Epithelial cell of prostate (primary cell): ENCODE data around the gene ZNF787.
"Not testable (repeated sequence)": the region's sequence is repeated elsewhere in the genome, so short reads cannot be mapped to it uniquely, and the experiment has no call there.

Experiments used
- DNase-seq: peaks from one replicate; pipeline ENCODE4 v3.0.0-alpha.2; 2011; ENCODE audit warnings: low read depth, low spot score
- H3K27ac ChIP-seq: fragments of 450-650 bp; 2 replicates; pipeline ENCODE4 v1.5.1; 2017; ENCODE audit warnings: mild to moderate bottlenecking

The ZNF787 gene

DNA sequence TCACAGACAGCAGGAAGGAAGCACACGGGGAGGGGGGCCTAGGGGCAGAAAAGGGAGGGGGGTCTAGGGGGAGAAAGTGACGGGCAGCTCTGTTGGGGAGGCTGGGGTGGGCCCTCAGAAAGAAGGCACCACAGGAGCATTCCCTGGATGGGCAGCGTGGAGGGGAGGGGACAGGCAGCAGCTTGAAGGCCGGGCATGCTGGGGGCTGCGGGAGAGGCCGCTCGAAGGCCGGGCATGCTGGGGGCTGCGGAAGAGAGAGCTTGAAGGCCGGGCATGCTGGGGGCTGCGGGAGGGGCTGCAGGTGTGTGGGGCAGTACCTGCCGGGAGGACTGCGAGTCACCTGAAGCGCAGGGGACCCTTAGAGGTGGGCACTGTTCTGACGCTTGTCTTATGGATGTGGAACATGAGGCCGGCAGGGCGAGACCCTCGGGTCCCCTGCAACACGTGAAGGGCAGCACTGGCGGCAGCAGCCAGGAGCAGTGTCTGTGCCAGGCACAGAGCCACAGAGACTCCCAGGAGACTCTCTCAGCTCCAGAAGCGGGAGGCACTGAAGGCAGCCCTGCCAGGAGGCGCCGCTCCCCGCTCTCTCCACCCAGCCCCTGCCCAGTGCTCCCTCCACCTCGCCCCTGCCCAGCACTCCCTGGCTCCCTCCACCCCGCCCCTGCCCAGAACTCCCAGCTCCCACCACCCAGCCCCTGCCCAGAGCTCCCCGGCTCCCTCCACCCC is 13.3 kb downstream of the ZNF787 start:
- no peak overlapping the region for H3K27ac ChIP-seq
- DNase-seq = no peak

DNA sequence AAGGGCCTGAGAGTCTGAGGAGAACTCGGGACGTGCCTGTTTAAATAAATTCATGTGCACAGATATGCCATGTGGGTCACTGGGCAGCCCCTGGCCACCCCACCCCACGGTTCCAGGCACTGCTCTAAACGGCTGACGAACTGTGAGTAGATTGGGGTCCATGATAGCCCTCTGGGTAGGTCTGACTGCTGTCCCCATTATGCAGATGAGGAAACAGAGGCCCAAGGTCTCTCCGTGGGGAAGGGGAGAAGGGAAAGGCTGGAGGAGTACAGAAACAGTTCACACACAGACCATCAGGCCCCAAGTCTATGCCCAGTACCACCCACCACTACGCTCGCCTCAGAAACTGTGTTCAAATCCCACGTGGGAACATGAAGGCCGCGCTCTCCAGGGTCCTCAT is 14.1 kb downstream of the ZNF787 start:
- H3K27ac ChIP-seq = no peak overlapping the region

DNA sequence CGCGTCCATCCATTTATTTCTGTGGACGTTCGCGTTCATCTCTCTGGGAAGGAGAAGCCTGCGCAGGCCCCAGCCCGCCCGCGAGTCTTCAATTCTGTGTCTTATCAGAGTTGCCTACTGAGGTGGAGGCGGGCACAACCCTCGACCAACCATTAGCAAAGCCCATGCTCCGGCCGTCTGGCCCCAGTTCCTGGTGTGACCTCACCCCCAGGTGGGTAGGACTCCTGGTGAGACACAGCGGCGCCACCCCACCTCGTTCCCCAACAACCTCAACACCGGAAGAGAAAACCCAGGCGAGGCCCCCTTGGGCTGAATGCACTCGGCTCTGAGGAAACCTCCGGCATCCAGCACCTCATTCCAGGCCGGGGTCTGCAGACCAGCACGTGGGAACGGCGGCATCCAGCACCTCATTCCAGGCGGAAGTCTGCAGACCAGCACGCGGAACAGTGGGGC is 14.7 kb downstream of the ZNF787 start:
- no peak overlapping the region for H3K27ac ChIP-seq
- DNase-seq = no peak

More for the DNA sequence above, 14.1 kb downstream of the ZNF787 start:
- no peak for DNase-seq

DNA sequence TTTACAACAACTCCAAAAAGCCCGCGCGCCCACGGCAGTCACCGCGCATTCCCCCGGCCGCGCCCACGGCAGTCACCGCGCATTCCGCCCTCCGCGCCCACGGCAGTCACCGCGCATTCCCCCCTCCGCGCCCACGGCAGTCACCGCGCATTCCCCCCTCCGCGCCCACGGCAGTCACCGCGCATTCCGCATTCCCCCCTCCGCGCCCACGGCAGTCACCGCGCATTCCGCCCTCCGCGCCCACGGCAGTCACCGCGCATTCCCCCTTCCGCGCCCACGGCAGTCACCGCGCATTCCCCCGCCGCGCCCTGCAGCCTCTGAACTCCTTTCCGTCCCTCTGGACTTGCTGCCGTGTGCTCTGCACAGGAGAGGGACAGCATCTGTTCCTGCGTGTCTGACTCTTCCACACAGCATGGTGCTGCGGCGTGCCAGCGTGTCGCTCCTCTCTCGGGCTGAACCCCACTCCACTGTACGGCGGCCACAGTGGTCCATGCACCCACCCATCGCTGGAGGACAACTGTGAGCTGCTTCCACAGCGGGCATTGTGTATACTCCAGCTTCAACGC is 15.2 kb downstream of the ZNF787 start:
- DNase-seq, H3K27ac ChIP-seq: not testable (repeated sequence)

DNA sequence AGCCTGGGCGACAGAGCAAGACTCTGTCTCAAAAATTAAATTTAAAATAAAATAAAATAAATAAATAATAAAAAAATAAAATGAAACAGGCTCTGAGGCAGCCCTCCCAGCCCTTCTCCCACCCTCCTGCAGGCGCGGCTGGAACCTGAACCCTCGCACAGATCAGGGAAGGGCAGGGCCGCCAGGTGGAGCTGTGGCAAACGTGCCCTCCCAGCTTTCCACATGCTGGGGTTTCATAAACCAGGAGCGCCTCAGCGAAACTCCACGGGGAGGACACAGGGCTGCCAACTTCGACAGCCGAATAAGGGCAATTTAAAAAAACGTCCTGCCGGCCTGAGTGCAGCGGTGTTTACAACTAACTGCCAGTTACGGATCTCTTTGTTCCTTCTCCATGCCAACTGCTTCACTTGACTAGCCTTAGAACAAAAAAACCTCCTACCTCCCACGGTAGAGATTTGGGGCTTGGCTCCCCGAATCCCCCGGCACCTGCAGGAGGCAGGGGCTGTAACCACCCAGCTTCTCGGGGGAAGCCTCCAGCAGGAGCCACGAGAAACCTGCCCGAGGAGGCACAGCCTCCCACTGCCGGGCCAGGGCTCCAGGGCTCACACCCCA is 15.9 kb downstream of the ZNF787 start:
- no peak overlapping the region for H3K27ac ChIP-seq
- no peak for DNase-seq

GRCh38 chr19:56104423-56104822 is 16.7 kb downstream of the ZNF787 start:
- H3K27ac ChIP-seq = no peak overlapping the region

DNA sequence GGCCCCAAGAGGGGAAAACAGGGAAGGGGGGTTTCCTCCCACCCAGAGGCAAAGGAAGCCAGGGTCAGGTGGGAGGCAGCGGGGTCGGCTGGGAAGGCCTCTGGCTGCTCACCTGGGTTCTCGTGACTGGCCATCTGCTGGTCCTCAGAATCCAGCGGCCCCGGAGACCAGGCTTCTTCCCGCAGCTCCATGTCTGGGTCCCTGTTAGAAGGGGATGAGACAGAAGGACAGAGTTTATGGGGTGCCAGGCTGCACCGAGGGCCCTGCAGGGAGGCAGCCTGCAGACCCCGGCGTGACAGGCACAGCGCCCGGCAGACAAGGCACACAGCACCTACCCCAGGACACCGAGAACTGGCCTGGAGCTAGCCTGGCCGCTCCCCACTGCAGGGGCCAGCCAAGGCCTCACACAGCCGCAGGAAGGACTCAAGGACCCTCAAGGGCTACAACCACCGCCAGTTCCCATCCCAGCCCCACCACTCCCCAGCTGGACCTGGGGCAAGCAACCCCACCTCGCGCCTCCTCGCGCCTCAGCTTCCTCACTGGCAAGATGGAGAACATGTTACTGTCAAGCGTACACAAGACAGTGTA is 18.0 kb downstream of the ZNF787 start:
- H3K27ac ChIP-seq = no peak overlapping the region
- no peak for DNase-seq

More at GRCh38 chr19:56104423-56104822, 16.7 kb downstream of the ZNF787 start:
- DNase-seq = no peak

DNA sequence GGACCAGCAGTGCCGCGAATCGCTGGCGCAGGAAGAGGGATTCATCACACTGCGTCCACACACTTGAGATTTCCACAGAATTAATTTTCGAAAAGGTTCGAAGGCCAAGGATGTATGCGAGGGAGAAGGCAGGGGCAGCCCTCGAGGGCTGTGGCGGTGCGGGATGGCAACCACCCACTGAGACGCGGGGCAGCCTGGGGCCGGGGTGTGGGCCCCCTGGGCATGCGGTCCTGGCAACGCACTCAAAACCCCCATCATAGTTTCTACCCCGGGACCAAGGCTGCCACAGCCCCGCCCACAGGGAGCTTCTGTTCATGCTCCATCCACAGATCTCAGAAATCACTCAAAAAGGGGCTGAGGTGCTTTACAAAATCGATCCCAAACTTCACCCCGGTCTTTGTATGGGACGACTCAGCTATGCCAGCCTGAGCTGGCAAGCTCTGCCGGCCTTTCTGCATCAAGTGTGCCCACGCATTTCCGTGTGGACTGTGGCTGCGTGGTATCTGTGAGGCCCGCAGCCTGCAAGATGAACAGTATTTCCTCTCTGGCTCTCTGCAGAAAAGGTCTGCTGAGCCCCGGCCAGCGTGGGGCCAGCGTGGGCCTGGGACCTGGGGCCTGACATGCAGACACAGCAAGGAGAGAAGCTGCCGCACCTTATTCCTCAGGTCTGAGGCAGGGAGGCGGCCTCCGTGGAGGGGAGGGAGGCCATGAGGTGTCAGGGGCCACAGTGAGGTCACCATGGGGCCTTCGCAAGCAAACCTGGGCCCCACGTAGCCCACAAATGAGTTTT is 19.2 kb downstream of the ZNF787 start:
- no peak for DNase-seq
- no peak overlapping the region for H3K27ac ChIP-seq

GRCh38 chr19:56101095-56101494 is 20.0 kb downstream of the ZNF787 start:
- H3K27ac ChIP-seq = no peak overlapping the region
- no peak for DNase-seq

DNA sequence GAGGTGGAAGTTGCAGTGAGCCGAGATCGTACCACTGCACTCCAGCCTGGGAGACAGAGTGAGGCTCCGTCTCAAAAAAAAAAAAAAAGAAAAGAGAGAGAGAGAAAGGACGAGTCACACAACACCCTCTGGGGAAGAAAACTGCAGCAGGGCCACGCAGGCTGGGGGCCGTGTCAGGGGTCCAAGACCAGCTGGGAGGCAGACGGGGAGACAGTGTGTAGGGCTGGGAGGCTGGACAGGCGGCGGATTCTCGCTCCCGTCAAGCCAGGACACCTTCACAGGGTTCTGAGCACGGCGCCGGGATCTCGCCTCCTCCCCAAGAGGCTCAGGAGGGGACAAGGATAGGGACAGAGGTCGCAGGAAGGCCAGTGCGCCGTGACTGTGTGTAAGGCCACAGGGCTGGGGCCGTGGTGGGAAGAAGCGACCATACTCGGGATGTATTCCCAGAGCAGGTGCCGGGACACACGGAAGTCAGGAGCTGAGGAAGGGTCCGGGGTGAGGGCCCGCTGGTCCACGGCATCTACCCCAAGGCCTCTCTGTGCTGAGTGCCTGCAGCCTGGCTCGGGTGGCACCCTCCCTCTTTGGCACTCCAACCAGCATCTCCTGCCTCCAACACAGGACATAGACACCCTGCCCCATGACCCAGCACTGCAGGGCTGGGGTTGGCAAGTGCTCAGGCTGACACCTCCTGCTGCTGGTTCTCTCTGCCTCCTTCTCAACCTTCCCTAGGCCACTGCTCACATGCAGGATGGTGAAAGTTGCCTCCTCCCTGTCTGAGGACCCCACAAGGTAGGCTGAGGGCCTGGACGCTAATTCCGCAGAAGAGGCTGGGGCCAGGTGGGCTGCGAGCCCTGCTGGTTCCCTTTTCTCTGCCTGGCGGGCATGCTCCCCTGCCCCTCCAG is 21.2 kb downstream of the ZNF787 start:
- H3K27ac ChIP-seq = no peak overlapping the region
- DNase-seq = no peak

DNA sequence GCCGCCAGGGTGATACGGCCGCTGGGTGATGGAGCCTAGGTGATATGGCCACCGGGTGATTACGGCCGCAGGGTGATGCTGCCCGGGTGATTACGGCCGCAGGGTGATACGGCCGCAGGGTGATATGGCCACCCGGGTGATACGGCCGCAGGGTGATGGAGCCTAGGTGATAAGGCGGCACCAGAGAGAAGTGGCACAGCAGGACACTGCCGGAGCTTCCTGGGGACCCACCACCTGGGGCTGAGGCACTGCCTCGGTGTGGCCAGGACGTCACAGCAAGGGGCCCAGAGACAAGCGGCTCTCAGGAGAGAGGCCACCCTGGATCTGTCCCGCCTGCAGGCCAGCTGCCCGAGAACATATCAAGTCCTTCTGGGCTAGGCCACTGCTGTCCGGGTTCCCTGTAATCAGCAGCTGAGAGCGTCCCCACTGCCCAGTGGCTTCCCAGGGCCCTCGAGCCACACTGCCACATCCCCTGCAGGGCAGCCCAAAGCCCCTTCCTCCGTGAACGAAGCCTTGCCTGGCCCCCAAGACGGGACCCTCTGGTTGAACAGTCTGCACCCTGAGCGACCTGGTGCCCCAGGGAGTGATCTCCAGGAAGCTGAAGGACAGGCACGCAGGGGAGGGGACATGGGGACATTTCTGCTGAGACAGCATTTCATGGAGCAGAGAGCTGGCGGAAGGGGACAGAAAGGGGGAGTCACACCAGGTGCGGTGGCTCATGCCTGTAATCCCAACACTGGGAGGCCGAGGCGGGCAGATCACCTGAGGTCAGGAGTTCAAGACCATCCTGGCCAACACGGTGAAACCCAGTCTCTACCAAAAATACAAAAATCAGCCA is 22.1 kb downstream of the ZNF787 start:
- DNase-seq = no peak

GRCh38 chr19:56098237-56098636 is 22.9 kb downstream of the ZNF787 start:
- DNase-seq, H3K27ac ChIP-seq: not testable (repeated sequence)

More for the DNA sequence above, 22.1 kb downstream of the ZNF787 start:
- H3K27ac ChIP-seq = no peak overlapping the region

DNA sequence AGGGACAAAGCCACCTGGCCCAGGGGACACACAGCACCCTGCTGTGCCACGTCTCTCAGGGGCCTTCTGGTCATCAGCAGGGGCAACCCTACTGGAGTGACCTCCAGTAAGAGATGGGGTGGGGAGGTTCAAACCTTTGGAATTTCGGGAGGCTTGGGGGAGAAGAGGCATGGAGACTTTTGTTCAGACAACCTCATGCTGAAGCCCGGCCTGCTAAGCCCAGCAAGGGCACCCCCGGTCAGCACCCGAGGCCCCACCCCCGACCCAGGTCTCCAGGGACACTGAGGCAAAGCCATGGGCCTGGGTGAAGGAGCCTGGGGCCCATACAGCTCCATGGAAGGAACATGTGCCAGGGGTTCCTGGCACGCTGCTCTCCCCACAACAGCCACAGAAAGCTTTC is 23.3 kb downstream of the ZNF787 start:
- no peak overlapping the region for H3K27ac ChIP-seq
- no peak for DNase-seq

- no peak for DNase-seq
- H3K27ac ChIP-seq = no peak overlapping the region
Observed at GRCh38 chr19:56097306-56097705, 23.8 kb downstream of the ZNF787 start.

GRCh38 chr19:56096665-56097064 is 24.4 kb downstream of the ZNF787 start:
- no peak for DNase-seq
- H3K27ac ChIP-seq = no peak overlapping the region

DNA sequence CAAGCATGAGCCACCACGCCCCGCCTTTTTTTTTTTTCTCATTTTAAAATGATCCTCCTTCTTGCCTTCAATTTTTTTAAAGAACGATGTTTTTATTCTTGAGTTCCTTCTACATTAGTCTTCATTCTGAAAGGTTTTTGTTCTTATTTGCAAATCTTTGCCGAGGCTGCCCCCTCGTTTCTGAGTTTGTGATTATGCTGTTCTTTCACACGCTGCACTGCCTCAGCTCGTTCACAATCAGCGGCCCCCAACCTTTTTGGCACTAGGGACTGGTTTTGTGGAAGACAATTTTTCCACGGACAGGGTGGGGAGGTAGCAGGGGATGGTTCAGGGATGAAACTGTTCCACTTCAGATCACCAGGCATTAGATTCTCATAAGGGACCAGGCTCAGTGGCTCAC is 26.6 kb downstream of the ZNF787 start:
- H3K27ac ChIP-seq = no peak overlapping the region
- DNase-seq = no peak

DNA sequence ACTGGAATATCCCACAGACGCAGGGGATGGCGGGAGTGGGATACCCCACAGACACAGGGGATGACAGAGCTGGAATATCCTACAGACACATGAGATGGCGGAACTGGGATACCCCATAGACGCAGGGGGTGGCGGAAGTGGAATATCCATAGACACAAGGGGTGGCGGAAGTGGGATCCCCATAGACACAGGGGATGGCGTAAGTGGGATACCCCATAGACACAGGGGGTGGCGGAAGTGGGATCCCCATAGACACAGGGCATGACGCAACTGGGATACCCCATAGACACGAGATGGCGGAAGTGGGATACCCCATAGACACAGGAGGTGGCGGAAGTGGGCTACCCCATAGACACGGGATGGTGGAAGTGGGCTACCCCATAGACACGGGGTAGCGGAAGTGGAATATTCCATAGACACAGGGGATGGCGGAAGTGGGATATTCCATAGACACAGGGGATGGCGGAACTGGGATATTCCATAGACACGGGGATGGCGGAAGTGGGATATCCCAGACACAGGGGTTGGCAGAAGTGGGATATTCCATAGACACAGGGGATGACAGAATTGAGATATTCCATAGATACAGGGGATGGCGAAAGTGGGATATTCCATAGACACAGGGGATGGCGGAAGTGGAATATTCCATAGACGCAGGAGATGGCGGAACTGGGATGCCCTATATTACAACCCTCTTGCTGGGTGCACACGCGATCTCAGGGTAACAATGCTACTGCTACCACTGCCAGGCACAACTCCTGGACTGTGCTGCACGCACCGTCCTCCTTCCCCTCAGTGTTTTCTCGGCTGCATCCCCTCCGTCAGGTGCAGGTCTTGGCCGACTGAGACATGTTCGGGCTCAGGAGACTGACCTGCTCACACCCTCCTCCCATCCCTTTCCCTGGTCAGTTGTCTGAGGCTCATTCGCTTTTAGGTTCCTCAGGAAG is 28.1 kb downstream of the ZNF787 start:
- H3K27ac ChIP-seq = no peak overlapping the region
- DNase-seq = no peak
